ENCODE data around the gene SLFN14.
"Not testable (repeated sequence)": the region's sequence is repeated elsewhere in the genome, so short reads cannot be mapped to it uniquely, and the experiment has no call there.

Gene SLFN14

GRCh38 chr17:35521654-35522256, 38.9 kb downstream of the SLFN14 start:
- peak; percentile 75 for DNase-seq (ENCODE audit: low spot score)

DNA sequence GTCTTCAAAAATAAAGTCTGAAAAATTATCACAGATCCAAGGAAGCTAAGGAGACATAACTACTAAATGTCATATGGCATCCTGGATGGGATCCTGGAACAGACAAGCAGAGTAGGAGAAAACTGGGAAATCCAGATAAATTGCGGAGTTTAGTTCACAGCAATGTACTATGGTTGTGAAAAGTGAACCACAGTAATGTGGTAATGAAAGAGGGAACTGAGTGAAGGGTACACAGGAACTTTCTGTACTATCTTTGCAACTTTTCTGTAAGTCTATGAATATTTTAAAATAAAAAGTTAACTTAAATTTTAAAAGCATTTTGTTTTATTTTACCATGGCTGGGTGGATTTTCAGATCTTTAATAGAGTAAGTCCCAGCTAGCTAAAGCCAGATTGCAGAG, 39.5 kb downstream of the SLFN14 start:
- DNase-seq (ENCODE audit: low spot score) = no peak

DNA sequence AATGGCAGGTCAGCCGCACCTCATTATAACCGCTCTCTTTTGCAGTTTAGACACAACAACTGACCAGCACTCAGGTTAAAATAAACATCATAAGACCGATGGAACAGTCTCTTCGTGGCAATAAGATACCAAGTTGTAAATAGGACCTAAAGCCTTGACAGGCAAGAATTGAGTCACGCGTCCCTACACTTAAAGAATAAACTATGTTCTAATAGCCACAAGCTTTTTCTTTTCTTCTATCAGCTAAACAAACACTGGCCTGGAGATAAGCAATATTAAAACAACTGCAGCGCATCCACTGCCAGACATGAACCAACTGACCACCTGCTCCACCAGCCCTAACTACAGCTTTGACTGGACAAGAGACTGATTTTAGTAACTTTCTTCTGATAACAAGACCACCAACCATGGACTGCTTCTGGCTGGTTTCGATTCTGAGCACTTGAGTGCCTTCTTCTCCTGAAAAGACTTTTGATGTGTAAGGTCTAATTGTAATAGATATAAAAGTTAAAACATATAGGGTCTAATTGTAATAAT, 40.6 kb downstream of the SLFN14 start:
- DNase-seq (ENCODE audit: low spot score) = no peak

DNA sequence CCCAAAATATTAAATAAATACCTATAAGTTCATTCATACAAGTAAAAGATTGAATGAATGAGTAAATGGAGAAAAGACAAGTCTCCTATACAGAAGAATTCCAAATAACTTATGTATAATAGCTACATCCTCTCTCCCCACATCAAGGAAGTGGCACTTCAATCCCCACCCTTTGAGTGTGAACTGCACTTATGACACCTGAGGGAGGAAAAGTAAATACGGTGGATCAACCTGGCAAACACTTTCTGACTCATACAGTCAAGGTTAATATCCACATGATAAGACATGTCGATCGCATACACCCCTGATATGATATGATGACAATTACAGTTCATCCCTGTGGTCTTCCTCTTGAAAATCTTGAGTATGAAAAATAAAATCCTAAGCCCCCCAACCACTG, 41.2 kb downstream of the SLFN14 start:
- peak; percentile 39 for DNase-seq (ENCODE audit: low spot score)

DNA sequence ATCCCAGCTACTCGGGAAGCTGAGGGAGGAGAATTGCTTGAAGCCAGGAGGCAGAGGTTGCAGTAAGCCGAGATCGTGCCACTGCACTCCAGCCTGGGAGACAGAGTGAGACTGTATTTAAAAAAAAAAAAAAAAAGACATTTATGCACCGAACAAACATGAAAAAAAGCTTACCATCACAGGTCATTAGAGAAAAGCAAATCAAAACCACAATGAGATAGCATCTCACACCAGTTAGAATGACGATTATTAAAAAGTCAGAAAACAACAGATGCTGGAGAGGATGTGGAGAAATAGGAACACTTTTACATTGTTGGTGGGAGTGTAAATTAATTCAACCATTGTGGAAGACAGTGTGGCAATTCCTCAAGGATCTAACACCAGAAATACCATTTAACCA, 42.2 kb downstream of the SLFN14 start:
- not testable (repeated sequence) for DNase-seq (ENCODE audit: low spot score)

DNA sequence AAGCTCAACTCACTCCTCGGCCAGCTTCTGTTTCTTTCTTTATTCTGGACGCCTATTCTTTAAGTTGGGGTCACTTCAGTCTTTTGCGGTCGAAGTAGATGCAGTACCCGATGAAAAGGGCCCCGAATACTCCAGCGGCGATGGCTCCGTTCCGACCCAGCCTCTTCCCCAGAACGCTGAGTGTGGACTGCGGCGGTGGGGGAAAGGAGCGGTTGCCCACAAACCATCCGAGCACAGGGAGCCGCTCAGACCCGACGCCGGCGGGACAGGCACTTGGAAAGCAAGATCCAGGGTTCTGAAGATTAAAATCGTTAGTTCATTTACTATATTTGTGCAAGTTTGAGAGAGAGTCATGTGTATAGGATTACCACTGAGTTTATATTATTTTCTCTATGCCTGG, 45.6 kb downstream of the SLFN14 start:
- no peak for DNase-seq (ENCODE audit: low spot score)

- DNase-seq (ENCODE audit: low spot score) = no peak
These were observed 46.1 kb downstream of the SLFN14 start for GRCh38 chr17:35514564-35514963.
